HepG2 (cell line): Measurements from ENCODE around the gene PPP1R9B.

Experiments
- CTCF ChIP-seq: sonication (generic); formaldehyde crosslinking; IDR thresholded peaks from 2 replicates; pipeline ENCODE4 v1.5.0; 2020; ENCODE audit warnings: mild to moderate bottlenecking, missing genetic modification reagents, moderate library complexity
- GTF2F1 ChIP-seq: fragments of 150-350 bp; IDR thresholded peaks from 2 replicates; pipeline ENCODE4 v1.6.1; 2014; ENCODE audit warnings: low read length
- MAFF ChIP-seq: IDR thresholded peaks from 2 replicates; pipeline ENCODE4 v1.6.1; 2011; ENCODE audit warnings: low read depth, low read length, improper control_type of control experiment
- MLX ChIP-seq: IDR thresholded peaks from 2 replicates; pipeline ENCODE4 v1.6.1; 2016
- TCF12 ChIP-seq, 2 experiments: fragments of 450-650 bp in 1 of 2; sonication (generic) in 1 of 2; formaldehyde crosslinking in 1 of 2; IDR thresholded peaks; 2 replicates each; pipeline versions ENCODE4 v1.6.1 to v1.8.0; 2017 to 2022; ENCODE audit warnings: antibody characterized with exemption in 1 of 2, mild to moderate bottlenecking in 1 of 2, missing genetic modification reagents in 1 of 2, moderate library complexity in 1 of 2
- TEAD2 ChIP-seq: sonication (generic); formaldehyde crosslinking; IDR thresholded peaks from 2 replicates; pipeline ENCODE4 v1.9.0; 2021; ENCODE audit warnings: missing genetic modification reagents
- ZFP91 ChIP-seq: sonication (generic); formaldehyde crosslinking; IDR thresholded peaks from 2 replicates; pipeline ENCODE4 v1.9.0; 2022; ENCODE audit warnings: missing genetic modification reagents, mild to moderate bottlenecking, borderline replicate concordance

GRCh38 chr17:50165066-50165465, 14.6 kb upstream of the PPP1R9B start:
- no peak for TF ChIP-seq MLX (CRISPR knock-in tag)
- no peak for TF ChIP-seq MAFF
- no peak for TF ChIP-seq CTCF (CRISPR knock-in tag)
- TF ChIP-seq TEAD2 (CRISPR knock-in tag), result no peak
- TF ChIP-seq TCF12 (IDR thresholded peaks at IDR 0.05), result no peak
- TF ChIP-seq TCF12 (CRISPR knock-in tag; IDR thresholded peaks at IDR 0.05), result no peak
- no peak for TF ChIP-seq GTF2F1
- TF ChIP-seq ZFP91, result no peak
